SU-DHL-6 (cell line): ENCODE data around the gene GATAD2A.

Source experiments
- H2AFZ ChIP-seq: fragments of 200-600 bp; sonication (generic); 2 replicates; pipeline ENCODE4 v1.6.1; 2014; ENCODE audit warnings: low read depth, mild to moderate bottlenecking, moderate library complexity, mixed read lengths, antibody characterized with exemption, low read length; ENCODE audit not compliant: severe bottlenecking
- H3F3A ChIP-seq: fragments of 200-600 bp; shearing (Covaris generic); 2 replicates; pipeline ENCODE4 v1.6.0; 2016; ENCODE audit warnings: antibody characterized with exemption, mild to moderate bottlenecking; ENCODE audit not compliant: insufficient read depth
- H3K27ac ChIP-seq: fragments of 200-600 bp; sonication (generic); 2 replicates; pipeline ENCODE4 v1.5.1; 2016; ENCODE audit warnings: low read depth, mild to moderate bottlenecking, low read length, moderate library complexity, mixed read lengths
- H3K27me3 ChIP-seq: fragments of 200-600 bp; sonication (generic), shearing (Covaris generic); 2 replicates; pipeline ENCODE4 v1.6.0; 2014; ENCODE audit warnings: mild to moderate bottlenecking, low read length
- H3K36me3 ChIP-seq: fragments of 200-600 bp; sonication (generic); 2 replicates; pipeline ENCODE4 v1.6.1; 2014; ENCODE audit warnings: mild to moderate bottlenecking, low read length, mixed read lengths
- H3K4me2 ChIP-seq: fragments of 300-600, 200-600 bp; shearing (Covaris generic), sonication (generic); 2 replicates; pipeline ENCODE4 v1.6.0; 2014; ENCODE audit warnings: low read length, low read depth, mild to moderate bottlenecking; ENCODE audit not compliant: poor library complexity, severe bottlenecking
- H3K4me3 ChIP-seq: fragments of 200-600 bp; sonication (generic); 2 replicates; pipeline ENCODE4 v1.5.1; 2014; ENCODE audit warnings: antibody characterized with exemption, low read length, mild to moderate bottlenecking, mixed read lengths; ENCODE audit not compliant: insufficient read depth, poor library complexity, severe bottlenecking
- H3K79me2 ChIP-seq: fragments of 200-600 bp; sonication (generic); 2 replicates; pipeline ENCODE4 v1.6.1; 2014; ENCODE audit warnings: mild to moderate bottlenecking, low read length, moderate library complexity; ENCODE audit not compliant: insufficient read depth
- H3K9ac ChIP-seq: fragments of 200-600 bp; sonication (generic); 2 replicates; pipeline ENCODE4 v1.7.0; 2014; ENCODE audit warnings: mild to moderate bottlenecking, low read length
- H3K9me2 ChIP-seq: fragments of 200-600 bp; sonication (generic); replicated peaks from 2 replicates; pipeline ENCODE4 v1.6.1; 2014; ENCODE audit warnings: low read length; ENCODE audit not compliant: insufficient read depth
- H3K9me3 ChIP-seq: fragments of 200-600 bp; sonication (generic); 2 replicates; pipeline ENCODE4 v1.6.1; 2014; ENCODE audit warnings: low read length, mixed read lengths; ENCODE audit not compliant: insufficient read depth
- H4K20me1 ChIP-seq: fragments of 200-600 bp; sonication (generic); 2 replicates; pipeline ENCODE4 v1.6.1; 2014; ENCODE audit warnings: low read depth, mild to moderate bottlenecking, antibody characterized with exemption, low read length, moderate library complexity, mixed read lengths
- CTCF ChIP-seq: fragments of 200-600 bp; sonication (generic); IDR thresholded peaks from one replicate; pipeline ENCODE4 v1.5.1; 2017; ENCODE audit warnings: antibody characterized with exemption, mild to moderate bottlenecking, low read length, moderate library complexity; ENCODE audit not compliant: insufficient read depth, poor library complexity, severe bottlenecking
- EZH2phosphoT487 ChIP-seq: fragments of 200-600 bp; sonication (generic), shearing (Covaris generic); conservative IDR thresholded peaks from 2 replicates; pipeline ENCODE4 v1.6.1; 2018; ENCODE audit warnings: mild to moderate bottlenecking, antibody characterized with exemption, low read length, moderate library complexity, mixed read lengths

GATAD2A gene

GRCh38 chr19:19541616-19542015 lies 136.1 kb downstream of the GATAD2A start:
- Histone ChIP-seq H3K4me3 (no peak overlapping the region), H3K36me3 (no peaks in the 10 kb centered on the region), H3K4me2 (no peak overlapping the region), H3K9me3 (no peaks in the 10 kb centered on the region), H3K27me3 (no peaks in the 10 kb centered on the region), H2AFZ (no peak overlapping the region), H4K20me1 (no peaks in the 10 kb centered on the region), H3K9me2 (no peaks in the 10 kb centered on the region), H3K9ac (no peak overlapping the region), H3K79me2 (no peaks in the 10 kb centered on the region), H3F3A (no peaks in the 10 kb centered on the region), H3K27ac (no peak overlapping the region)
- TF ChIP-seq CTCF (no peak), EZH2phosphoT487 (no peak)

- Histone ChIP-seq H3K79me2 (no peaks in the 10 kb centered on the region), H3K36me3 (no peaks in the 10 kb centered on the region), H3F3A (no peaks in the 10 kb centered on the region), H3K4me3 (no peak overlapping the region), H3K9ac (no peak overlapping the region), H3K4me2 (no peak overlapping the region), H3K9me3 (no peaks in the 10 kb centered on the region), H2AFZ (no peak overlapping the region), H3K9me2 (no peaks in the 10 kb centered on the region), H4K20me1 (no peaks in the 10 kb centered on the region), H3K27me3 (no peaks in the 10 kb centered on the region), H3K27ac (no peak overlapping the region)
- TF ChIP-seq CTCF (no peak), EZH2phosphoT487 (no peak)
Observed at GRCh38 chr19:19542507-19542906, 137.0 kb downstream of the GATAD2A start.

- Histone ChIP-seq H4K20me1 (no peaks in the 10 kb centered on the region), H3K27me3 (no peaks in the 10 kb centered on the region), H3K27ac (no peak overlapping the region), H3K36me3 (no peaks in the 10 kb centered on the region), H3K9ac (no peak overlapping the region), H3K9me2 (no peaks in the 10 kb centered on the region), H3K79me2 (no peaks in the 10 kb centered on the region), H3K4me2 (no peak overlapping the region), H2AFZ (no peak overlapping the region), H3K9me3 (no peaks in the 10 kb centered on the region), H3K4me3 (no peak overlapping the region), H3F3A (no peaks in the 10 kb centered on the region)
- TF ChIP-seq EZH2phosphoT487 (no peak), CTCF (no peak)
Observed at GRCh38 chr19:19543101-19543500, 137.6 kb downstream of the GATAD2A start.
